C4-2B (cell line): ENCODE results near the gene ZNF22.

Source experiments
- H3K27ac ChIP-seq: fragments of 450-650 bp; 2 replicates; pipeline ENCODE4 v1.5.1; 2017
- ZFX ChIP-seq: fragments of 450-650 bp; IDR thresholded peaks from 2 replicates; pipeline ENCODE4 v1.6.1; 2017
- TF ChIP-seq, protein P1 (sequence below): fragments of 450-650 bp; conservative IDR thresholded peaks from 2 replicates; pipeline ENCODE4 v1.5.1; 2017; ENCODE audit warnings: mild to moderate bottlenecking

ZNF22 gene

DNA sequence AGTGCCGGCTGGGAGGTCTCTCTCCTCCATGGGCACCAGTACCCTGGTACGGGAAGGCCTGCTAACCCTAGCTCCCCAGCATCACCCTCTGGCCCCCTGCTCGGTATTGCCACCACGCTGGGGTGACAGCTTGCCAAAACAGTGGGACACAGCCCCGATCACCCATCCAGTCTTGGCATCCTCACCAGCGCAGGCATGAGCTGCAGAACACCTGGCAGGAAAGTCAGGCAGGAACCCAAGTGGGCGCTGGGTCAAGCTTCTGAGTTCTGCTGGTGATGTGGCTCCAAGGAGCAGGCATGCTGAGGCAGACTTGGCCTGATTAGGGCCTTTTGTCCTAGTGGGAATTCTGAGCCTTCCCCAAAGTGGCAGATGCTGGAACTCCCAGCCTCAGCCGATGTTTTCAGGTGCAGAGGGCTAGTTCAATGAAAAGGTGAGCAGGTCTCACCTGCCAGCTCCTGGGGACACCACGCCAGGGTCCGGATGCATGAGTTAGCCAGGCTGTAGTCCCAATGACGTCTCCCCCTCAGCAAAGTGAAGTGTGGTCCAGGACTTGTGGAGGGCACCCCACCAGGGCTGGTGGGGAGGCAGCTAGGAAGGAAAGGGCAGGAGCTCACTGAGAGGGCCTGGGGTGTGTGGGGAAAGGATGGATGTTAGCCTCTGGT, 8.5 kb upstream of the ZNF22 start:
- no peak overlapping the region for H3K27ac ChIP-seq
- TF ChIP-seq, protein P1, sequence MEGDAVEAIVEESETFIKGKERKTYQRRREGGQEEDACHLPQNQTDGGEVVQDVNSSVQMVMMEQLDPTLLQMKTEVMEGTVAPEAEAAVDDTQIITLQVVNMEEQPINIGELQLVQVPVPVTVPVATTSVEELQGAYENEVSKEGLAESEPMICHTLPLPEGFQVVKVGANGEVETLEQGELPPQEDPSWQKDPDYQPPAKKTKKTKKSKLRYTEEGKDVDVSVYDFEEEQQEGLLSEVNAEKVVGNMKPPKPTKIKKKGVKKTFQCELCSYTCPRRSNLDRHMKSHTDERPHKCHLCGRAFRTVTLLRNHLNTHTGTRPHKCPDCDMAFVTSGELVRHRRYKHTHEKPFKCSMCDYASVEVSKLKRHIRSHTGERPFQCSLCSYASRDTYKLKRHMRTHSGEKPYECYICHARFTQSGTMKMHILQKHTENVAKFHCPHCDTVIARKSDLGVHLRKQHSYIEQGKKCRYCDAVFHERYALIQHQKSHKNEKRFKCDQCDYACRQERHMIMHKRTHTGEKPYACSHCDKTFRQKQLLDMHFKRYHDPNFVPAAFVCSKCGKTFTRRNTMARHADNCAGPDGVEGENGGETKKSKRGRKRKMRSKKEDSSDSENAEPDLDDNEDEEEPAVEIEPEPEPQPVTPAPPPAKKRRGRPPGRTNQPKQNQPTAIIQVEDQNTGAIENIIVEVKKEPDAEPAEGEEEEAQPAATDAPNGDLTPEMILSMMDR, result no peak
- no peak for TF ChIP-seq ZFX

DNA sequence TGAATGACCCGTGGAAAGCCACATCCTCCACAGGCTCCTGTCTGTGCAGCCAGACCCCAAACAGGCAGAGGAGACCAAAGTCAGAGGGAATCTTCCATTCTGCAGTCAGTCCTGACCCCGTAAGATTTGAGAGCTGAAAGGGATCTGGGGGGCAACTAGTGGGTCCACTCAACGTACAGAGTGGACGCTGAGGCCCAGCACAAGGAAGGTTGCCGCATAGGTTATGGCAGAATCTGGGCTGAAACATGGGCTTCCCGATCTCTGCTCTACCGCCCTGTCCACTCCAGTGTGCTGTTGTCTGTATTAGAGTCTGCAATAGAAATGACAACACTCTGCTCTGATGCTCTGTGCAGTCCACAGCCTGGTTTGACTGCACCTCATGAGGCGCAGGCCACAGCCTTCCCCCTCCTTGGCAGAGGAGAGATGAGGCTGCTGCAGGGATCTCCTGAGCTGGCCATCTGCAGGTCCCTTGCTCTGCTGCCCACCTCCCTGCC, 7.9 kb upstream of the ZNF22 start:
- no peak overlapping the region for H3K27ac ChIP-seq
- TF ChIP-seq ZFX, result no peak
- TF ChIP-seq, protein P1, result no peak

DNA sequence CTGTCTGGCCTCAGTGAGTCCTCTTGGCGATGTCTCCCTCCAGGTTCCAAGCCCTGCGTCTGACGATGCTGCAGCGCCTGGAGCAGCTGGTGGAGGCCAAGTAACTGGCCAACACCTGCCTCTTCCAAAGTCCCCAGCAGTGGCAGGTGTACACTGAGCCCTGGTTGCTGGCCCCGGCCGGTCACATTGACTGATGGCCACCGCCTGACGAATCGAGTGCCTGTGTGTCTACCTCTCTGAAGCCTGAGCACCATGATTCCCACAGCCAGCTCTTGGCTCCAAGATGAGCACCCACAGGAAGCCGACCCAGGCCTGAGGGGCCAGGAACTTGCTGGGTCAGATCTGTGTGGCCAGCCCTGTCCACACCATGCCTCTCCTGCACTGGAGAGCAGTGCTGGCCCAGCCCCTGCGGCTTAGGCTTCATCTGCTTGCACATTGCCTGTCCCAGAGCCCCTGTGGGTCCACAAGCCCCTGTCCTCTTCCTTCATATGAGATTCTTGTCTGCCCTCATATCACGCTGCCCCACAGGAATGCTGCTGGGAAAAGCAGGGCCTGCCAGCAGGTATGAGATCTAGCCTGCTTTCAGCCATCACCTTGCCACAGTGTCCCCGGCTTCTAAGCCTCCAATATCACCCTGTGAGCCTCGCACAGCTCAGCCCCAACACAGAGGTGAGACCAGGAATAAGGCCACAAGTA, 7.3 kb upstream of the ZNF22 start:
- no peak overlapping the region for H3K27ac ChIP-seq
- TF ChIP-seq, protein P1, result no peak
- TF ChIP-seq ZFX, result no peak

DNA sequence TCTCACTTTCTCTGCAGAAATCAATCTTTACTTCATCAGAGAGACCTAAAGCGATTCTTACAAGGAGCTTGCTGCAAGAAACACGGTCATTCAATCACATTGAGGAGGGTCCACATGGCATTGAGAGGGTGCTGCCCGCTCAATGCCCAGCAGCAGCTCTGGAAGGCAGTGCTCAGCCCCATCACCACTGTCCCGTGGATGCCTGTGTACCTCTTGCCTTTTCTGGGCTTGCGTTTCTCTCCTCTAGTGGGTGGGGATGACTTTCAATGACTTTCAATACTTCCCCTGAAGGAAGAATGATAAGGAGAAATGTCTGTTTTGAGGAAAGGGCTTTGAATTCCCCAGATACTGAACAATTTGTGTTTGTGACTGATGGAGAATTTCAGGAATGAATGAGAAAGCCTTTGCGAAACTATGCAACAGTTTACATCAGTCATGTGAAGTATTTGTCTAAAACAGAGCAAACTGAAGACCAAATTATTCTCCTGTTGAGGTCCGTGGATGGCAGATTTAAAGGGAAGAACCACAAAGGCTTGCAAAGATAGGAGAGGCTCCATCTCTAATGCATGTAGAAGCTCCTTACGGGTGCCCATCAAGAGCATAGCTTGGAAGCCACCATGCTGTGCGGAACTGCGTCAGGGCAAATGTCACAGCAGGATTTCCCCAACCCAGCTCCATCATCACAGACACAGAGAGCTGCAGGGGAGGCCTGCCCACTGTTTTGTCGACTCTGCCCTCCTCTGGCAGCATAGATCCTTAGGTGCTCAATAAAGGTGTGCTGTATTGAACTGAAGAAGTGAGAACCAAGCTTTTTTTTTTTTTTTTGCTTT, 6.6 kb upstream of the ZNF22 start:
- H3K27ac ChIP-seq, result no peak overlapping the region
- no peak for TF ChIP-seq ZFX
- TF ChIP-seq, protein P1, result no peak

DNA sequence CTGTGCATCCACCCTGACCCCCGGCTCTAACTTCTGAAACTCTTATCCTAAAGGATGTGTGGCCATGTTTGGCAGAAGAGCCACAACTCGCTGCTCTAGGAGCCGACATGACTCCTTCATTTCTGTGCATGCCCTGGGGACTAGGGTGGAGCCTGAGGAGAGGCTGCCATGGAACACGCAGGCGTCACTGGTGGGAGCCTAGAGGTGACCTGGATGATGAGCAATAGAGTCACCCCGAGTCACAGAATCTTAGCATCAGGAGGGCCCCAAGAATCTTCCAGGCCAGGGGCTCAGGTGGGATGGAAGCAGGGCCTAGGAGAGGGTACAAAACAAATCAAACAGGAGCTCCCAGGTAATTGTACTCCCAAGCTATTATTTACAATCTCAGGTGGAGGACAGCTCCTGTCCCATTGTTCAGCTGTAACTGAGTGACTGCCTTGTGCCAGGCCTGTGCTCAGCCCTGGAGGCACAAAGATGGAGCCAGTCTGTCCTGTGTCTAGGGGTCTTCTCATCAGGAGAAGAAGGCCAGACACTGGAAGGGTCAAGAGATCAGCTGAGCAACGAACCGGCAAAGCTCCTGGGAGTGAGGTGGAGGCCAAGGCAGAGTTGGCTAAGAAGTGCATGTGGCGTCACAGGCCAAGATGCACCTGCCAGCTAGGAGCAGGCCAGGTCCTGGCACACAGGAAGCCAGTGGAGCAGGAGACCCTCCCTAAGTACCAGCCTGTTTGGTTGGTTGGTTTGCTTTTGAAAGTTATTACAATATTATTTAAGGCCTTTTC, 5.8 kb upstream of the ZNF22 start:
- H3K27ac ChIP-seq, result 0 out of 2 replicates have a peak overlapping the region, but pooled peaks have one; percentile 0
- TF ChIP-seq ZFX, result no peak
- TF ChIP-seq, protein P1, result no peak

DNA sequence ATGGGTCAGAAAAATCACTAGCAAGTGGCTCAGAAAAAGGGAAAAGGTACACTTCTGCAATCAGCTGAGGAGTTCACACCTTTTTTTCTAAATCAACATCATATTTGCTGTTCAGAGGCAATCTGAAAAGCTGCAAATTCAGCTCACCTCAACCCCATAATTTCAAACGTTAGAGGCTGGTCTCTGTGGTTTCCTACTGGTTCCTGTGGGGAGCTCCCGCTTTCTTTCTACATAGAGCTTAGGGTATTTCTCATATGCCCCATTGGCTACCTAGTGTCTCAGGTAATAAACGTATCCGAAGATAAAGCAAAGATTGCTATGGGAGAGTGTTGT, 5.2 kb upstream of the ZNF22 start:
- H3K27ac ChIP-seq, result peak overlapping the region; percentile 0; the same call in 1 of the 2 replicates

More for the DNA sequence above, 5.2 kb upstream of the ZNF22 start:
- TF ChIP-seq, protein P1, result no peak
- TF ChIP-seq ZFX, result no peak
